Esophagus muscularis mucosa (tissue), 4 donors: ENCODE measurements around the gene NKX3-2.

ENCODE experiments used
- EP300 ChIP-seq: sonication (generic); formaldehyde crosslinking; IDR thresholded peaks from one replicate; pipeline ENCODE4 v1.6.1; 2017; ENCODE audit warnings: antibody characterized with exemption
- POLR2A ChIP-seq: fragments of 450-650 bp; IDR thresholded peaks from one replicate; pipeline ENCODE4 v1.6.1; 2017; ENCODE audit warnings: antibody characterized with exemption, moderate library complexity, mild to moderate bottlenecking, low read depth
- POLR2AphosphoS5 ChIP-seq, 2 donors: sonication (generic); formaldehyde crosslinking; IDR thresholded peaks; one replicate each; pipeline ENCODE4 v1.6.1; 2017; ENCODE audit warnings: antibody characterized with exemption in 2 of 2
- TF ChIP-seq, protein P1 (sequence below), 3 experiments: fragments of 200-600 bp in 2 of 3; fragments of 450-650 bp in 1 of 3; sonication (generic) in 2 of 3; IDR thresholded peaks; one replicate each; pipeline ENCODE4 v1.5.1; 2017 to 2019; ENCODE audit warnings: antibody characterized with exemption in 3 of 3, mild to moderate bottlenecking in 2 of 3, moderate library complexity in 1 of 3

GRCh38 chr4:13540446-13541175 lies 3.7 kb downstream of the NKX3-2 start:
- TF ChIP-seq POLR2A (no peak), EP300 (no peak), POLR2AphosphoS5 (IDR thresholded peaks at IDR 0.05) (no peak)
- TF ChIP-seq, protein P1, sequence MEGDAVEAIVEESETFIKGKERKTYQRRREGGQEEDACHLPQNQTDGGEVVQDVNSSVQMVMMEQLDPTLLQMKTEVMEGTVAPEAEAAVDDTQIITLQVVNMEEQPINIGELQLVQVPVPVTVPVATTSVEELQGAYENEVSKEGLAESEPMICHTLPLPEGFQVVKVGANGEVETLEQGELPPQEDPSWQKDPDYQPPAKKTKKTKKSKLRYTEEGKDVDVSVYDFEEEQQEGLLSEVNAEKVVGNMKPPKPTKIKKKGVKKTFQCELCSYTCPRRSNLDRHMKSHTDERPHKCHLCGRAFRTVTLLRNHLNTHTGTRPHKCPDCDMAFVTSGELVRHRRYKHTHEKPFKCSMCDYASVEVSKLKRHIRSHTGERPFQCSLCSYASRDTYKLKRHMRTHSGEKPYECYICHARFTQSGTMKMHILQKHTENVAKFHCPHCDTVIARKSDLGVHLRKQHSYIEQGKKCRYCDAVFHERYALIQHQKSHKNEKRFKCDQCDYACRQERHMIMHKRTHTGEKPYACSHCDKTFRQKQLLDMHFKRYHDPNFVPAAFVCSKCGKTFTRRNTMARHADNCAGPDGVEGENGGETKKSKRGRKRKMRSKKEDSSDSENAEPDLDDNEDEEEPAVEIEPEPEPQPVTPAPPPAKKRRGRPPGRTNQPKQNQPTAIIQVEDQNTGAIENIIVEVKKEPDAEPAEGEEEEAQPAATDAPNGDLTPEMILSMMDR (IDR thresholded peaks at IDR 0.05) = no peak
